ENCODE data around the gene ADH6.

Gene ADH6

DNA sequence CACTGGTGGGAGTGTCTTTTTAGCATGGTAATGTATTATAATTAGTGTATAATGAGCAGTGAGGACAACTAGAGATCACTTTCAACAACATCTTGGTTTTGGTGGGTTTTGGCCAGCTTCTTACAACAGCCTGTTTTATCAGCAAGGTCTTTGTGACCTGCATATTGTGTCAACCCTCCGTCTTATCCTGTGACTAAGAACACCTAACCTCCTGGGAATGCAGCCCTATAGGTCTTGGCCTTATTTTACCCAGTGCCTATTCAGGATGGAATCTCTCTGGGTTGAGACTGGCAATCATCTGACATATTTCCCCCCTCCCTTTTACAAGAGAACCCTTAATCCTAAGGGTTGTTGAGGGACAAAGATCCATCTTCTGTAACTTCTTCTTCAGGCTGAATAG, 53.1 kb downstream of the ADH6 start:
- Histone ChIP-seq H3K4me3 (ENCODE audit: low read depth in 1 of 2, low read length in 2 of 2) (no peak overlapping the region), H3K4me1 (ENCODE audit: control insufficient read depth in 1 of 2, insufficient read depth in 2 of 2, low read length in 2 of 2) (no peaks in the 10 kb centered on the region), H3K27me3 (ENCODE audit: control insufficient read depth in 1 of 2, insufficient read depth in 2 of 2, low read length in 2 of 2) (no peaks in the 10 kb centered on the region), H3K9ac (ENCODE audit: low read depth in 1 of 2, low read length in 2 of 2) (no peak overlapping the region), H3K27ac (ENCODE audit: low read depth, low read length) (no peak overlapping the region), H3K36me3 (ENCODE audit: control insufficient read depth in 1 of 2, insufficient read depth in 2 of 2, low read length in 2 of 2) (no peaks in the 10 kb centered on the region), H3K9me3 (ENCODE audit: control insufficient read depth in 1 of 2, low read length in 2 of 2) (no peaks in the 10 kb centered on the region)

DNA sequence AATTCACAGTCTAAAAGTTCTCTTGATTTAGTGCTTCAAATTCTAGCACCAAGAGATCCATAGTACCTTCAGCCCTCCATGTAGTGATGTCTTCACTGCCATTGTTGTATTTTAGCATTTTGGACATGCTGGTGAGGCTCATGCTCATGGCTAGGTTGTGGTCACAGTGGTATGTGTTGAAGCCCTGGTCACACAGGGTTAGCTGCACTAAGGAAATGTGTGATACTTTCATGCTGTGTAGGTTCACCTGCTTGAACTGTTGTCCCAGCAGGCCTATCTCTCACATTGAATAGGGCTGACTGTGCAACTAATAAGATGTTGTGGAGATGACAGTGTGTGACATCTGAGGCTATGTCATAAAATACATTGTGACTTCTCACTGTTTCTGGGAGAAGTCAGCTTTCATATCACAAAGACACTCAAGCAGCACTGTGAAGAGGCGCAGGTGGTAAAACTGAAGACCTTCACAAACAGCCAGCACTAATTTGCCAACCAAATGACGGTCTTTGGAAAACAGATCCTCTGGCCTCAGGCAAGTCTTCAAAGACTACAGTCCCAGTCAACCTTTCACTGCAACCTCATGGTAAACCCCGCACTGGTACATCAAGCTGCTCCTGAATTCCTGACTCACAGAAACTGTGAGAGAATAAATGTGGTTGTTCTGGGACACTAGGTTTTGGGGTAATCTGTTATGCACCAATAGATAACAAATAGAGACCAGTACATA, 57.5 kb downstream of the ADH6 start:
- no peak overlapping the region for H3K9ac ChIP-seq (ENCODE audit: low read depth in 1 of 2, low read length in 2 of 2)
- peaks cover 4% of the 10 kb centered on the region in 2 donors for H3K4me1 ChIP-seq (ENCODE audit: control insufficient read depth in 1 of 2, insufficient read depth in 2 of 2, low read length in 2 of 2)
- H3K9me3 ChIP-seq (ENCODE audit: control insufficient read depth in 1 of 2, low read length in 2 of 2), result no peaks in the 10 kb centered on the region
- H3K36me3 ChIP-seq (ENCODE audit: control insufficient read depth in 1 of 2, insufficient read depth in 2 of 2, low read length in 2 of 2), result no peaks in the 10 kb centered on the region
- H3K4me3 ChIP-seq (ENCODE audit: low read depth in 1 of 2, low read length in 2 of 2), result no peak overlapping the region
- no peaks in the 10 kb centered on the region for H3K27me3 ChIP-seq (ENCODE audit: control insufficient read depth in 1 of 2, insufficient read depth in 2 of 2, low read length in 2 of 2)
- no peak overlapping the region for H3K27ac ChIP-seq (ENCODE audit: low read depth, low read length)

DNA sequence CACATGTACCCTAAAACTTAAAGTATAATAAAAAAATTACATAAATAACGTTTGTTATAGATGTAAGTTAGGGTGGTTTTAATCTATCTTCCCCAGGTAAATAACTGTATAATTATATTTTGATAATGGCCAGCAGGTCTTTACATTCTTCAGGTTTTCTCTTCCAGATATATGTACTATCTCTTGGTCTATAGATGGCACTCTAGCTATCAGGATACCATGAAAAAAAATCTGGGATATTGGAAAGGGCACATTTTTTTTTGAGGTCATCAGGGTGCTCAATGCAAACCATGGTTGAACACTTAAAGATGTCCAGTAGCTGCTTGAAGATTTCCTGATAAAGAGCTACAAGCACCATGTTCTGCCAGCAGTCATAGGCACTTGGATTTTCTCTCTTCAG, 59.3 kb downstream of the ADH6 start:
- Histone ChIP-seq H3K4me1 (ENCODE audit: control insufficient read depth in 1 of 2, insufficient read depth in 2 of 2, low read length in 2 of 2) (peaks cover 4 to 14% of the 10 kb centered on the region in 2 donors), H3K36me3 (ENCODE audit: control insufficient read depth in 1 of 2, insufficient read depth in 2 of 2, low read length in 2 of 2) (no peaks in the 10 kb centered on the region), H3K27me3 (ENCODE audit: control insufficient read depth in 1 of 2, insufficient read depth in 2 of 2, low read length in 2 of 2) (no peaks in the 10 kb centered on the region), H3K27ac (ENCODE audit: low read depth, low read length) (no peak overlapping the region), H3K9me3 (ENCODE audit: control insufficient read depth in 1 of 2, low read length in 2 of 2) (no peaks in the 10 kb centered on the region), H3K4me3 (ENCODE audit: low read depth in 1 of 2, low read length in 2 of 2) (no peak overlapping the region), H3K9ac (ENCODE audit: low read depth in 1 of 2, low read length in 2 of 2) (no peak overlapping the region)

GRCh38 chr4:99157478-99157935, 61.5 kb downstream of the ADH6 start:
- Histone ChIP-seq H3K9ac (ENCODE audit: low read depth in 1 of 2, low read length in 2 of 2) (no peak overlapping the region), H3K27ac (ENCODE audit: low read depth, low read length) (no peak overlapping the region), H3K9me3 (ENCODE audit: control insufficient read depth in 1 of 2, low read length in 2 of 2) (no peaks in the 10 kb centered on the region), H3K4me1 (ENCODE audit: control insufficient read depth in 1 of 2, insufficient read depth in 2 of 2, low read length in 2 of 2) (peaks cover 10 to 24% of the 10 kb centered on the region in 2 donors), H3K36me3 (ENCODE audit: control insufficient read depth in 1 of 2, insufficient read depth in 2 of 2, low read length in 2 of 2) (no peaks in the 10 kb centered on the region), H3K27me3 (ENCODE audit: control insufficient read depth in 1 of 2, insufficient read depth in 2 of 2, low read length in 2 of 2) (no peaks in the 10 kb centered on the region), H3K4me3 (ENCODE audit: low read depth in 1 of 2, low read length in 2 of 2) (no peak overlapping the region)

DNA sequence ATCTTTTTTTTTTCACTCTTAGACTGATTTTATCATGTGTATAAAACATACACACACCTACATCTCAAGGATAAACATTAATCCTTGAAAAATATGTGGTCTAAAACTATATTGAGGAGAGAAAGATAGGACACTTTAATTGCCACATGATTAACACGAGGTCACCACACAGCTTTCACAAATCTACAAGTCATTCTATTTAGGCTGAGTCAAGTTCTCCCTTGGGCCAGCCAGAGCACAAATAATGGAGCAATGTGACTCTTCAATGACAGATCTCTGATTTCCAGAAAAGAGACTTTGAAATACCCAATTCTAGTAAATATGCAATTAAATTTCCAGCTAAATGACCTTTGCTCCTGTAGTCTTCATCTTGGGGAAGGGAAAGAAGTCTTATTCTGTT, 62.1 kb downstream of the ADH6 start:
- no peaks in the 10 kb centered on the region for H3K27me3 ChIP-seq (ENCODE audit: control insufficient read depth in 1 of 2, insufficient read depth in 2 of 2, low read length in 2 of 2)

GRCh38 chr4:99154658-99155342, 64.2 kb downstream of the ADH6 start:
- Histone ChIP-seq H3K27me3 (ENCODE audit: control insufficient read depth in 1 of 2, insufficient read depth in 2 of 2, low read length in 2 of 2) (no peaks in the 10 kb centered on the region), H3K9ac (ENCODE audit: low read depth in 1 of 2, low read length in 2 of 2) (no peak overlapping the region), H3K9me3 (ENCODE audit: control insufficient read depth in 1 of 2, low read length in 2 of 2) (no peaks in the 10 kb centered on the region), H3K4me1 (ENCODE audit: control insufficient read depth in 1 of 2, insufficient read depth in 2 of 2, low read length in 2 of 2) (peaks cover 17 to 34% of the 10 kb centered on the region in 2 donors), H3K27ac (ENCODE audit: low read depth, low read length) (no peak overlapping the region), H3K36me3 (ENCODE audit: control insufficient read depth in 1 of 2, insufficient read depth in 2 of 2, low read length in 2 of 2) (no peaks in the 10 kb centered on the region), H3K4me3 (ENCODE audit: low read depth in 1 of 2, low read length in 2 of 2) (no peak overlapping the region)

More for the DNA sequence above, 62.1 kb downstream of the ADH6 start:
- Histone ChIP-seq H3K36me3 (ENCODE audit: control insufficient read depth in 1 of 2, insufficient read depth in 2 of 2, low read length in 2 of 2) (no peaks in the 10 kb centered on the region), H3K9ac (ENCODE audit: low read depth in 1 of 2, low read length in 2 of 2) (no peak overlapping the region), H3K27ac (ENCODE audit: low read depth, low read length) (no peak overlapping the region), H3K4me1 (ENCODE audit: control insufficient read depth in 1 of 2, insufficient read depth in 2 of 2, low read length in 2 of 2) (peaks cover 13 to 27% of the 10 kb centered on the region in 2 donors), H3K4me3 (ENCODE audit: low read depth in 1 of 2, low read length in 2 of 2) (no peak overlapping the region), H3K9me3 (ENCODE audit: control insufficient read depth in 1 of 2, low read length in 2 of 2) (no peaks in the 10 kb centered on the region)
